KMS-11 (cell line): ENCODE measurements around the gene CDK6.

Source experiments
- H2AFZ ChIP-seq: fragments of 200-600 bp; sonication (generic); 2 replicates; pipeline ENCODE4 v1.6.1; 2016; ENCODE audit warnings: antibody characterized with exemption, mixed run types, low read depth
- H3K27ac ChIP-seq: fragments of 200-600 bp; sonication (generic); 2 replicates; pipeline ENCODE4 v1.6.1; 2016; ENCODE audit warnings: mild to moderate bottlenecking, mixed run types
- H3K27me3 ChIP-seq: fragments of 200-600 bp; sonication (generic); 2 replicates; pipeline ENCODE4 v1.6.1; 2017; ENCODE audit warnings: mild to moderate bottlenecking, low read depth, mixed run types, moderate library complexity; ENCODE audit not compliant: insufficient read depth
- H3K36me3 ChIP-seq: fragments of 200-600 bp; sonication (generic); 2 replicates; pipeline ENCODE4 v1.6.1; 2017; ENCODE audit warnings: mild to moderate bottlenecking, mixed run types; ENCODE audit not compliant: insufficient read depth
- H3K4me1 ChIP-seq: fragments of 200-600 bp; sonication (generic); 2 replicates; pipeline ENCODE4 v1.6.1; 2016; ENCODE audit warnings: mild to moderate bottlenecking, low read depth, mixed run types; ENCODE audit not compliant: poor library complexity, severe bottlenecking
- H3K4me2 ChIP-seq: fragments of 200-600 bp; sonication (generic); 2 replicates; pipeline ENCODE4 v1.7.0; 2016; ENCODE audit warnings: mild to moderate bottlenecking, mixed run types
- H3K4me3 ChIP-seq: fragments of 200-600 bp; sonication (generic); IDR thresholded peaks from 2 replicates; pipeline ENCODE4 v1.6.1; 2017; ENCODE audit warnings: low read depth, low read length, mixed read lengths; ENCODE audit not compliant: insufficient read depth
- H3K79me2 ChIP-seq: fragments of 200-600 bp; sonication (generic); 2 replicates; pipeline ENCODE4 v1.6.1; 2016; ENCODE audit warnings: low read depth, mixed run types; ENCODE audit not compliant: insufficient read depth
- H3K9ac ChIP-seq: fragments of 200-600 bp; sonication (generic); 2 replicates; pipeline ENCODE4 v1.6.1; 2016; ENCODE audit warnings: mild to moderate bottlenecking, mixed run types
- H4K20me1 ChIP-seq: fragments of 200-600 bp; sonication (generic); 2 replicates; pipeline ENCODE4 v1.6.1; 2016; ENCODE audit warnings: mild to moderate bottlenecking, mixed run types; ENCODE audit not compliant: insufficient read depth
- TF ChIP-seq, protein P1 (sequence below): fragments of 200-600 bp; sonication (generic); conservative IDR thresholded peaks from 2 replicates; pipeline ENCODE4 v1.6.1; 2017; ENCODE audit warnings: low read depth, mild to moderate bottlenecking, antibody characterized with exemption, low read length, moderate library complexity, mixed read lengths

The CDK6 gene

DNA sequence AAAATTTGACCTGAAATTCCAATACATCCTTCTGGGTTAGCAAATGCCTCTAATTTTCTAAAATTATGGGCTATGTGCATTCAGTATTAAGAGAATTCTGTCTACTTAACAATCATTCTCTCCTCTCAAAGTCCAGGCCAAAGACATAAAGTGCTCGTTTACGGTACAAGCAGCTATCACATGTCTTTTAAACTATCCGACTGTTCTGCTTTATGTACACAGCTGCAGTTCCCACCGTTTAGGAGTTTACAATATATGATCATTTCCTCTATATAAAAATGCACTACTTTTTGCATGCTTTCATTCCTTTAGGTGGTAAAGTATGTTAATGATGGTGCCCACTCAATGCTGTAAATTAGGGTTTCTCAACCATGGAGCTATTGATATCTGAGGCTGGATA, 34.0 kb downstream of the CDK6 start:
- no peak overlapping the region for H2AFZ ChIP-seq
- no peak overlapping the region for H3K9ac ChIP-seq
- H3K4me3 ChIP-seq: no peak overlapping the region
- no peak overlapping the region for H3K27ac ChIP-seq
- H3K79me2 ChIP-seq: peaks cover 99% of the 10 kb centered on the region
- peak overlapping the region; percentile 5; the same call in 1 of the 2 replicates for H3K4me2 ChIP-seq
- H3K4me1 ChIP-seq: peaks cover 99% of the 10 kb centered on the region
- TF ChIP-seq, protein P1, sequence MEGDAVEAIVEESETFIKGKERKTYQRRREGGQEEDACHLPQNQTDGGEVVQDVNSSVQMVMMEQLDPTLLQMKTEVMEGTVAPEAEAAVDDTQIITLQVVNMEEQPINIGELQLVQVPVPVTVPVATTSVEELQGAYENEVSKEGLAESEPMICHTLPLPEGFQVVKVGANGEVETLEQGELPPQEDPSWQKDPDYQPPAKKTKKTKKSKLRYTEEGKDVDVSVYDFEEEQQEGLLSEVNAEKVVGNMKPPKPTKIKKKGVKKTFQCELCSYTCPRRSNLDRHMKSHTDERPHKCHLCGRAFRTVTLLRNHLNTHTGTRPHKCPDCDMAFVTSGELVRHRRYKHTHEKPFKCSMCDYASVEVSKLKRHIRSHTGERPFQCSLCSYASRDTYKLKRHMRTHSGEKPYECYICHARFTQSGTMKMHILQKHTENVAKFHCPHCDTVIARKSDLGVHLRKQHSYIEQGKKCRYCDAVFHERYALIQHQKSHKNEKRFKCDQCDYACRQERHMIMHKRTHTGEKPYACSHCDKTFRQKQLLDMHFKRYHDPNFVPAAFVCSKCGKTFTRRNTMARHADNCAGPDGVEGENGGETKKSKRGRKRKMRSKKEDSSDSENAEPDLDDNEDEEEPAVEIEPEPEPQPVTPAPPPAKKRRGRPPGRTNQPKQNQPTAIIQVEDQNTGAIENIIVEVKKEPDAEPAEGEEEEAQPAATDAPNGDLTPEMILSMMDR: no peak
- no peaks in the 10 kb centered on the region for H3K27me3 ChIP-seq
- H4K20me1 ChIP-seq: no peaks in the 10 kb centered on the region
- H3K36me3 ChIP-seq: no peaks in the 10 kb centered on the region

DNA sequence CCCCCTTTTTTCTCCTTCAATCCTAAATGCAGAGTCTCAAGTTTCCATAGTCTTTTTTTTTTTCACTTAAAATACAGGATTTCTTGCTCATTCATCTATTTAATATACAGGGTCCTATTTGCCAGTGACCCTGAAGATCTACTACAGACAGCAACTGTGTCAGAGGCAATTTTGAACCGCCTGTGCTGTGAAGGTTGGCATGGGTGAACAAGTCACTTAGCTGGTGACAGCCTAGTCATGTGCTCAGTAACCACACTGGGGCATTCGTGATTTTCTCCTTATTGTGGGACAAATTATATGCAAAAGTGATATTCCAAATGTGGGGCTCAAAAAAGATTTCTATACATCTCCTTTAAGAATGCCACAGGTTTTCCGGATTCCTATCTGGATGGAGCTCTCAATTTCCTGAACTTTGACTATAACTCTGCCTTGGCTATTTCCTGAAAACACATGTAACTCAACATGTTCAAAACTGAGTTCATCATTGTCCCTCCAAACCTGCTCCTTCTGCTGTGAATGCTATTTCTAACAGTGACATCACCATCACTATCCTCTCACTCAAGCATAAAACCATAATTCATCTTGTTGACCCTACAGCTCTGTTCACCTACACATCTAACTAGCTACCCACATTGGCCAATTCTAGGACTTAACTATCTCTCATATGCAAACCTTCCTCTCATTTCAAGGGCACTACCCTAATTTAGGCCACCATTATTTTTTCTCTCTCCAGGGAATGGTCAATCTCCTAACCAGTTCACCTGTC, 36.7 kb downstream of the CDK6 start:
- Histone ChIP-seq H4K20me1 (no peaks in the 10 kb centered on the region), H3K36me3 (no peaks in the 10 kb centered on the region), H3K27me3 (no peaks in the 10 kb centered on the region), H2AFZ (no peak overlapping the region), H3K79me2 (peaks cover 99% of the 10 kb centered on the region), H3K9ac (no peak overlapping the region), H3K27ac (peak overlapping the region; percentile 78; the same call in 1 of the 2 replicates), H3K4me2 (peak overlapping the region; percentile 89), H3K4me1 (peaks cover 99% of the 10 kb centered on the region), H3K4me3 (no peak overlapping the region)
- TF ChIP-seq, protein P1: no peak

DNA sequence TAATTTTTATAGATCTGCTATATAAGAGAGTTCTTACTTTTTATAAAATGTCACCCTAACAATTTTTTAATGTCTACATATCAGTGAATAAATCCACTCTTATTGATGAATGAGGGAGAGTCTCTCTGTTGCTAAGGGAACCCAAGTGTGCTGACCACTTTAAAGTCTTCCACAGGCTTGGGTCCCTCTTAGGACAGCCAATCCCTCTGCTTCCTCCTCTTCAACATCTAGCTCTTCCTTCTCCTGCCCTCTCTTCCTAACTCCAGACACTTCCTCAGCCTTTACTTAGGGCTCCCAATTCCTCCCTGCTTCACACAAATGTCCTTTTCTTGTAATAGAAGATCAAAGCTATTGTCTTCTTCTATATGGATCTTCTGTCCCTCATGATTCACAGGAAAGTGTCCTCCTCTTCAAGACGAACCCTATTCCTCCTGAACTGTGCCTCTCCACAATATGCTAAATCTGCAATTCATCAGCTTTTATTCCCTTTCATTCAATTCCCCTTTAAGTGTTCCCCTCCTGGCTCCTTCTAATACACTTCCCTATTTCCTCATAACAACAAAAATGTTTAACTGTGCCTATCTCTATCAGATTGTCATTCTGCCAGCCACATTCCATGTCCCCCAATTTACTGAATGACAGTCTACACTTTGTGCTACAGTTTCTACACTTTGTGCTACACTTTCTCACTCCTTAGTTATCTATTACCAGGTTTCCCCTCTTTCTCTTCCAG, 37.7 kb downstream of the CDK6 start:
- no peaks in the 10 kb centered on the region for H3K27me3 ChIP-seq
- TF ChIP-seq, protein P1: no peak
- no peak overlapping the region for H3K4me3 ChIP-seq
- peaks cover 99% of the 10 kb centered on the region for H3K4me1 ChIP-seq
- peak overlapping the region; percentile 30 for H3K9ac ChIP-seq
- H3K36me3 ChIP-seq: no peaks in the 10 kb centered on the region
- H4K20me1 ChIP-seq: no peaks in the 10 kb centered on the region
- H3K4me2 ChIP-seq: peak overlapping the region; percentile 89
- H2AFZ ChIP-seq: no peak overlapping the region
- H3K27ac ChIP-seq: peak overlapping the region; percentile 78
- peaks cover 99% of the 10 kb centered on the region for H3K79me2 ChIP-seq

DNA sequence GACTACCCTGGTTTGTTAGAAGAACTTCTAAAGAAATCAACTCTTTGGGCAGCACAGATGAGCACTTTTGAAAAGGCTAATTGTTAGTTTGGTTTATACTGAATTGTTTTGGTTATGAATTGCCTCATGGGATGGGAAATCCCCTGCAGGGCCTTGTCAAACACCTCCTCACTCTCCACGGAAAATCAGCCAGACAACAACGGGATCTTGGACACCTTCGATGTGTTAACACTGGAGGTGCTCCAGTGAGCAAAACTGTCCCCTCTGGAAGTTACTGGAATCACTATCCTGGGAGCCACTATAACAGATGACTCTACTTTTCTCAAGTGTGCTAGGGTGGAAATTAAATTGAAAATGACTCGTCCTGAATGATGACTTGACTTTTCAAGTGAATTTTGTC, 38.7 kb downstream of the CDK6 start:
- Histone ChIP-seq H2AFZ (no peak overlapping the region), H3K79me2 (peaks cover 99% of the 10 kb centered on the region), H4K20me1 (no peaks in the 10 kb centered on the region), H3K9ac (peak overlapping the region; percentile 30), H3K27me3 (no peaks in the 10 kb centered on the region), H3K27ac (peak overlapping the region; percentile 78), H3K4me3 (no peak overlapping the region), H3K4me1 (peaks cover 99% of the 10 kb centered on the region), H3K36me3 (no peaks in the 10 kb centered on the region), H3K4me2 (peak overlapping the region; percentile 89)
- TF ChIP-seq, protein P1: no peak
